Left lung (tissue), 10 donors: Measurements from ENCODE around the gene KASH5. TPM values are rescaled to one million over a fixed set of nuclear protein-coding genes. Genes with fewer than 3 reads are reported as not detected.

ENCODE experiments used
- ATAC-seq: fragments of 200-7000 bp; cut with Tn5 transposase; one replicate; pipeline ENCODE4 v1.9.1; 2020; ENCODE audit warnings: moderate library complexity
- DNase-seq, 4 donors: peaks; one replicate each; pipeline ENCODE4 v3.0.0-alpha.2; 2013 to 2020
- H3K27ac ChIP-seq, 2 donors: fragments of 200-600 bp; sonication (generic) in 1 of 2; one replicate each; pipeline versions ENCODE4 v1.5.0 to v1.8.0; 2020 to 2021
- H3K27me3 ChIP-seq, 2 donors: fragments of 200-600 bp; sonication (generic) in 1 of 2; one replicate each; pipeline versions ENCODE4 v1.5.0 to v1.8.0; 2020 to 2021
- H3K36me3 ChIP-seq, 2 donors: fragments of 200-600 bp; sonication (generic) in 1 of 2; one replicate each; pipeline versions ENCODE4 v1.5.0 to v1.8.0; 2020 to 2021
- H3K4me1 ChIP-seq, 2 donors: fragments of 200-600 bp; one replicate each; pipeline ENCODE4 v1.8.0; 2021
- H3K4me3 ChIP-seq, 2 donors: fragments of 200-600 bp; sonication (generic) in 1 of 2; one replicate each; pipeline versions ENCODE4 v1.5.0 to v1.8.0; 2020 to 2021; ENCODE audit warnings: mild to moderate bottlenecking in 1 of 2
- H3K9me3 ChIP-seq, 2 donors: fragments of 200-600 bp; sonication (generic) in 1 of 2; one replicate each; pipeline versions ENCODE4 v1.5.0 to v1.8.0; 2020 to 2021
- CTCF ChIP-seq, 2 donors: fragments of 200-600 bp; sonication (generic) in 1 of 2; IDR thresholded peaks; one replicate each; pipeline versions ENCODE4 v1.5.0 to v1.8.0; 2021; ENCODE audit warnings: antibody characterized with exemption in 2 of 2
- intact Hi-C, 2 donors: fragments of 100-400 bp; cut with DNase I; formaldehyde crosslinking; loops; one replicate each; pipeline versions ENCODE4 v1.11.2 to v1.14.2; 2022
- polyA plus RNA-seq, 6 donors: library from polyadenylated mRNA; unstranded; fragments of 120-200 nt; gene quantifications; one replicate each; pipeline ENCODE4 v1.2.1, GENCODE V29; 2013; ENCODE audit not compliant: insufficient read length in 6 of 6
- total RNA-seq, 2 donors: library from RNA; stranded (reverse); fragmentation: NEBNext Ultra II Directional; extraction: Animal tissue kit (Norgen Biotek cat#: 25700); gene quantifications; one replicate each; pipeline ENCODE4 v1.2.1, GENCODE V29; 2021
- donor health status: DM: no; HTN: yes; CAD: no.
- donor health status: DM: no; HTN: no; CAD: no.

The KASH5 gene
- total and polyA plus RNA-seq, 8 donors, result 0.84 to 3.6 TPM; not detected in 6

GRCh38 chr19:49378512-49378911 lies 9.5 kb upstream of the KASH5 start:
- Histone ChIP-seq H3K36me3 (no peaks in the 10 kb centered on the region), H3K27me3 (no peaks in the 10 kb centered on the region), H3K4me1 (no peaks in the 10 kb centered on the region), H3K4me3 (no peak overlapping the region), H3K27ac (no peak overlapping the region), H3K9me3 (peaks cover 0 to 11% of the 10 kb centered on the region in 2 donors)
- TF ChIP-seq CTCF (IDR thresholded peaks at IDR 0.05), result no peak
- no peak for DNase-seq
- intact Hi-C loops, result no loop called here
- no peak for ATAC-seq

- ATAC-seq, result no peak
- Histone ChIP-seq H3K36me3 (no peaks in the 10 kb centered on the region), H3K4me1 (no peaks in the 10 kb centered on the region), H3K27me3 (peaks cover 0 to 4% of the 10 kb centered on the region in 2 donors), H3K4me3 (no peak overlapping the region), H3K9me3 (peaks cover 0 to 11% of the 10 kb centered on the region in 2 donors), H3K27ac (no peak overlapping the region)
- intact Hi-C loops, result no loop called here
- no peak for DNase-seq
- no peak for TF ChIP-seq CTCF (IDR thresholded peaks at IDR 0.05)
Measured at GRCh38 chr19:49380391-49380790, 7.7 kb upstream of the KASH5 start.

- no peak for TF ChIP-seq CTCF (IDR thresholded peaks at IDR 0.05)
- intact Hi-C loops, result no loop called here
- peaks cover 0 to 11% of the 10 kb centered on the region in 2 donors for H3K9me3 ChIP-seq
- H3K4me1 ChIP-seq, result no peaks in the 10 kb centered on the region
- DNase-seq (no peak), ATAC-seq (no peak)
- H3K36me3 ChIP-seq, result no peaks in the 10 kb centered on the region
- H3K27ac ChIP-seq, result no peak overlapping the region
- no peak overlapping the region for H3K4me3 ChIP-seq
- peaks cover 0 to 9% of the 10 kb centered on the region in 2 donors for H3K27me3 ChIP-seq
Measured at GRCh38 chr19:49382639-49383038, 5.4 kb upstream of the KASH5 start.

GRCh38 chr19:49383599-49383998 lies 4.5 kb upstream of the KASH5 start:
- Histone ChIP-seq H3K4me3 (no peak overlapping the region), H3K36me3 (no peaks in the 10 kb centered on the region), H3K27me3 (peaks cover 0 to 16% of the 10 kb centered on the region in 2 donors), H3K9me3 (peaks cover 0 to 11% of the 10 kb centered on the region in 2 donors), H3K27ac (no peak overlapping the region), H3K4me1 (no peaks in the 10 kb centered on the region)
- no peak for TF ChIP-seq CTCF (IDR thresholded peaks at IDR 0.05)
- intact Hi-C loops, result no loop called here
- ATAC-seq (no peak), DNase-seq (no peak)

- DNase-seq, result no peak
- H3K27me3 ChIP-seq, result peaks cover 0 to 22% of the 10 kb centered on the region in 2 donors
- H3K4me3 ChIP-seq, result no peak overlapping the region
- no peak overlapping the region for H3K27ac ChIP-seq
- intact Hi-C loops, result no loop called here
- no peaks in the 10 kb centered on the region for H3K9me3 ChIP-seq
- TF ChIP-seq CTCF (IDR thresholded peaks at IDR 0.05), result no peak
- H3K4me1 ChIP-seq, result no peaks in the 10 kb centered on the region
- ATAC-seq, result no peak
- no peaks in the 10 kb centered on the region for H3K36me3 ChIP-seq
Measured at GRCh38 chr19:49389406-49389805, 1.4 kb downstream of the KASH5 start.
